NCI-H82 treated with DMSO at 0.1 percent for 48 hours (cell line): Measurements from ENCODE around the gene DUOX1.

Experiments used
- DNase-seq: peaks from one replicate; lab custom pipeline; 2025; ENCODE audit not compliant: unreplicated experiment; lab: John Stamatoyannopoulos, UW

Gene DUOX1

DNA sequence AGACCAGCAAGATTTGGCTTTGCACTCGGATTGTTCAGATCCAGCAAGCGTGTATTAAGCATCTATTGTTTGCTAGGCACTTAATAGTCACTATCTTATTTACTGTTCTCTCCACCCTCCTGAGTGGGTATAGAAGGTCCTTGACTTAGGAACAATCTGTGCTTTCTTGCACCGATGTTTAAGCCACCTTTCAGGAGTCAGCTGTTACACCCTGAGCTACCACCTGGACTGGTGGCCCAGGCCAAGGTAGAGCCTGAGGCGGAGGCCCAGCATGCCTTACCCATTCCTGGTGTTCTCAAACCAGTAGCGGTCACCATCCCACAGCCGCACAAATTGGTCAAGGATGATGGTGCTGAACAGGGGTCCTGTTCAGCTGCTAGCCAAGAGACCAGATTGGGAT is 10.0 kb downstream of the DUOX1 start:
- no peak for DNase-seq

DNA sequence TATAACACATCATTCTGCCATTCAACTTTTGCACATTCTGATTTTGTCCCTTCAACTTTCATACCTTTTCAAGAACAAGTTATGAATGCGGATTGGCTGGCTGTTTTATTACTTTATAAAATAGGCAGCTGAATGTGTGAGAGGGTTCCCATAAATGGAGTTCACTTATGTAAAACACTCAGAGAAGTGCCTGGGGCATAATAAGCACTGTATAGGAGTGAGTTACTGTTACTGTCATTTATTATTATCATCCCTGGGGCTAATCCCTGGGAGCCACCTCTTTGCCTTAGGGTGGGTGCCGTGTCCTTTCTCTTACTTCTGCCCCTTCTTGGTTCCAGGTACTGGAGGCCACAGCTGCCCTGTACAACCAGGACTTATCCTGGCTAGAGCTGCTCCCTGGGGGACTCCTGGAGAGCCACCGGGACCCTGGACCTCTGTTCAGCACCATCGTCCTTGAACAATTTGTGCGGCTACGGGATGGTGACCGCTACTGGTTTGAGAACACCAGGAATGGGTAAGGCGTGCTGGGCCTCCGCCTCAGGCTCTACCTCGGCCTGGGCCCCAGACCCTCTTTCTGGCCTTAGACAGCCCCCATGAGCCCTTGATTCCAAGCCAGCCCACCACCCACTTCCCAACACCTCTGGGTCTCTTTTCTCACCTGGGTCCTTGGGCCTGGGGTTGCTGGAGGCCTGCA is 10.9 kb downstream of the DUOX1 start:
- DNase-seq, result no peak

DNA sequence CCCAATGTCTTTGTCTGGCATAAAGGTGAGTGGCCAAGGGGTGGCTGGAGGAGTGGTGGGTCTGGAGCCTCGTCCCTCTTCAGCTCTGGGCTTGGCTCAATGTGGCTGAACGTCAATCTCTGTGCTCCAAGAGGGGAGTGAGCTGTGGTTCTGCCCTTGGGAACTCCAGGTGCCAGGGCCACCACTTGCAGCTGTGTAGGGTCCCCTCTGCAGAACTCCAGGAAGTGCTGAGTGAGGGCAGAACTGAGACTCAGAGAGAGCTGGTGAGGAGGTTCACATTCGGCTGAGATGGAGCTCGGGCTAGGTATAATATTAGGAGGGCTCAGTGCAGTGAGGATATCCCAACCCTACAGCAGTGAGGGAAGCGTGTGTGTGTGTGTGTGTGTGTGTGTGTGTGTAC is 11.6 kb downstream of the DUOX1 start:
- DNase-seq, result no peak

DNA sequence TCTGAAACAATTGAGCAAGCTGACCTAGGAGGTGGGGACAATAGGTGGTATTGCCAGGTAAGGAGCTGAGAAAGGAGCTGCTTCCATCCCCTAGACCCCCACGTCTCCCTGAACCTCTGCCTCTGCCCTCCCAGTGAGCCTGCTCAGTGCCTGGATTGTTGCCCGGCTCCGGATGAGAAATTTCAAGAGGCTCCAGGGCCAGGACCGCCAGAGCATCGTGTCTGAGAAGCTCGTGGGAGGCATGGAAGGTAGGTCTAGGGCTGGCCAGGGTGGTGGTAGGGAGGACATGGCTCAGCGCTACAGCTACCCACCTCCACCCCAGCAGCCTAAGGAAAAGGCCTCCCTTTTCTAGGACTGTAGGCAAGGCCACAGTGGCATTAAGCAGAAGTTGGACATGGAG is 13.3 kb downstream of the DUOX1 start:
- no peak for DNase-seq

DNA sequence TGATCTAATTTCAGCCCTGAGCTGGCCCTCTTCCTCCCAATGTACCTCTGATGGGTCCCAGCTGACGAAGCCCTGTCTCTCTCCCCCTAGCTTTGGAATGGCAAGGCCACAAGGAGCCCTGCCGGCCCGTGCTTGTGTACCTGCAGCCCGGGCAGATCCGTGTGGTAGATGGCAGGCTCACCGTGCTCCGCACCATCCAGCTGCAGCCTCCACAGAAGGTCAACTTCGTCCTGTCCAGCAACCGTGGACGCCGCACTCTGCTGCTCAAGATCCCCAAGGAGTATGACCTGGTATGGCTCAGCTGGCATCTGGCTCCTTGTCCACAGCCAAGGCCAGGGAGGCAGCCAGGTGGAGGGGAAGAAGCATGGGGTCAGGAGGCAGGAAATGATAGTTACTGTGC is 14.2 kb downstream of the DUOX1 start:
- no peak for DNase-seq

DNA sequence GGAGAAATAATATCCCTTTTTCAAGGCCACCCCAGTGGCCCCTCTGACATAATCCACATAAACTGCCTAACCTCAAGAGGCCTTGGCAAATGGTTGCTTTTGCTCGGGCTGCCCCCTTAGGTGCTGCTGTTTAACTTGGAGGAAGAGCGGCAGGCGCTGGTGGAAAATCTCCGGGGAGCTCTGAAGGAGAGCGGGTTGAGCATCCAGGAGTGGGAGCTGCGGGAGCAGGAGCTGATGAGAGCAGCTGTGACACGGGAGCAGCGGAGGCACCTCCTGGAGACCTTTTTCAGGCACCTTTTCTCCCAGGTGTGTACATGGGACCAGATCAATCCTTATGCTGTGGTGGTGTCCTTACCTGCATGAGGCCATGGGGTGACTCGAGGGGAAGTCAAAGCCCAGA is 15.0 kb downstream of the DUOX1 start:
- DNase-seq, result no peak

DNA sequence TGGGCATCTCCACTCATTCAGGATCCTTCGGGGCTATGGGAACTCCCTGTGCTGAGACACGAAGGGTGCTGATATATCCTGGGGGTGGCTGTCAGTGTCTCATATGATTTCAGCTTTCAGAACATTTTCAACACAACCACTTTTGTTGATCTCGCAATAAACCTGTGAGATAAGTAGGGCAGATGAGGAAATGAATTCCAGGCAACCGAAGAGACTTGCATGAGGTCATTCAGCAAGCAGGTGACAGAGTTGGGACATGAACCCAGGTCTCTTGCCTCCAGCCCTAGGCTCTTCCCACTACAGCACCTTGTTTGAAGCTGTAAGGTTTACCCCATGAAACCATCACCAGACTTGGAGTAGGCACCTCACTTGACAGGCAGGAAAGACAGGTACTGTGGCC is 16.6 kb downstream of the DUOX1 start:
- DNase-seq, result no peak

DNA sequence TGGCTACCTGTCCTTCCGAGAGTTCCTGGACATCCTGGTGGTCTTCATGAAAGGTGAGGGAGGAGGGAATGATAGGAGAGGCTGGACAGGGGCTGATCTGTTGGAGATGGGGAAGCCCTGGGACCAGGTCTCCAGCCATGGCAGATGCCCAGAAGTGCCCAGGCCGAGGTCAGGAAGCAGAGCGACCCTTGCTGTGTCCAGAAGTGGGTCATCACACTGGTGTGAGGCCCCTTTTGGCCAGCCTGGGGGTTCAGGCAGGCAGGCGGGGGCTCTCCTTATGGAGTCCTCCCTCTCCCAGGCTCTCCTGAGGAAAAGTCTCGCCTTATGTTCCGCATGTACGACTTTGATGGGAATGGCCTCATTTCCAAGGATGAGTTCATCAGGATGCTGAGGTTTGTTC is 17.8 kb downstream of the DUOX1 start:
- DNase-seq, result no peak

DNA sequence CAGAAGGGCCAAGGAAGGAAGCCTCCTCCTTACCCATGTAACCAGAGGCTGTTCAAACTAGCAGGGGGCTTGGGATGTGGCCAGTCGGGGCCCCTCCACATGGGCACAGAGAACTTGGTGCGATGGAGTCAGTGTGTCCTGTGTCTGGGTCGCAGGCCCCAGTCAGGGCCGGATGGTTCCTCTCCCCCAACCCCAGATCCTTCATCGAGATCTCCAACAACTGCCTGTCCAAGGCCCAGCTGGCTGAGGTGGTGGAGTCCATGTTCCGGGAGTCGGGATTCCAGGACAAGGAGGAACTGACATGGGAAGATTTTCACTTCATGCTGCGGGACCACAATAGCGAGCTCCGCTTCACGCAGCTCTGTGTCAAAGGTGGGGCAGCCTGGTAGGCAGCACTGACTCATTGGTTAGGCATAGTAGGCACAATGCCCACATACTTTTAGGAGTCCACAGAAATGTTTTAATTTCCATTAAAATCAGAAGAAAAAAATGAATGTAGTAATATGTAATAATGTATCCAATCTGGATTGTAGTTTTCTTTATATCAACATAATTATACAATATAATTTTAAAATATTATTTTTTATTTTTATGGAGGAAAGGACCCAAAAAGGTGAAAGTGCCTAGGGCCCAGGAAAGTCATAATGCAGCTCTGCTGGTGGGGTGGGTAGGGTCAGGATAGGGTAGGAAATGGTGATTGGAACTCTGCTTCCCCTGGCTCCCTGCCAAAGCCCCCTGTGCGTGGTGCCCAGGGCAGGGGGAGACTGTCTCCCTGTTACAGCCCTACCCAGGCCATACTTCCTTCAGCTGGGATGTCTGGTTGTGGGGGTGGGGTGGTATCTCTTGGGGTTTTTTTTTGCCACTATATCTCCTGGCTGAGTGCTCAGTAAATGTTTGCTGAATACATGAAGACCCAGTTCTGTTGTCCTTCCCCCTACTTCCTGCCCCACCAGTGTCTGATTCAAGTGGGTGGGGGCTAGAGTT is 18.6 kb downstream of the DUOX1 start:
- DNase-seq, result no peak

DNA sequence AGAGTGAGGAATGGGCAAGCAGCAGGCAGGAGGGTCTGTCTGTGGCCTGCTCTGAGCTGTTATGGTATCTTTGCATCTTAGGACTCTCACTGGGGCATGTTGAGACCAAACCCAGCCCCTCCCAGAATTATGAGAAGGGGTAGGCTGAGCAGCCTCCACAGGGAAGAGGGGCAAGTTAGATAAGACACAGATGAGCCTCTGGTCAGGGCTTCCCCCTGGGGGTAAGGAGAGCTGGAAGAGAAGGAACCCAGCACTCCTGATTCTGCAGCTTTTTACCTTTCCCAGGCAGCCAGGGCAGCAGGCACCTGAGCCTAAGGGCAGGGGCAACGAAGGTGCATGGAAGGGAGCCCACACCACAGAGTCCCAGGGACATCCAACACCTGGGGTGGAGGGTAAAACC is 19.3 kb downstream of the DUOX1 start:
- no peak for DNase-seq

DNA sequence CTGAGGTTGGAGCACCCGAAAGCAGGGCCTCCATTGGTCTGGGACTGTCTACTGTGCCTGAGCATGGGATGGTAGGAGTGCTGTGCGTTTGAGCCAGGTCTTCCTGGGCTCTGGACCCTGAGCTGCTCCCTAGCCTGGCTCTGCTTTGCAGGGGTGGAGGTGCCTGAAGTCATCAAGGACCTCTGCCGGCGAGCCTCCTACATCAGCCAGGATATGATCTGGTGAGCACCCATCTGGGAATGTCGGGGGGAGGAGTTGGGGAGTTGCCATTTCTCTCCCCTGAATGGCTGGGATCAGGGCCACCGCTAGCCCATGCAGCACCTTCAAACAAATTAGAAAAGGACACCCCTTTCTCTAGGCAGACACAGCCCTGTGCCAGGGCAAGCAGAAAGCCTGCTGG is 20.7 kb downstream of the DUOX1 start:
- DNase-seq, result no peak

DNA sequence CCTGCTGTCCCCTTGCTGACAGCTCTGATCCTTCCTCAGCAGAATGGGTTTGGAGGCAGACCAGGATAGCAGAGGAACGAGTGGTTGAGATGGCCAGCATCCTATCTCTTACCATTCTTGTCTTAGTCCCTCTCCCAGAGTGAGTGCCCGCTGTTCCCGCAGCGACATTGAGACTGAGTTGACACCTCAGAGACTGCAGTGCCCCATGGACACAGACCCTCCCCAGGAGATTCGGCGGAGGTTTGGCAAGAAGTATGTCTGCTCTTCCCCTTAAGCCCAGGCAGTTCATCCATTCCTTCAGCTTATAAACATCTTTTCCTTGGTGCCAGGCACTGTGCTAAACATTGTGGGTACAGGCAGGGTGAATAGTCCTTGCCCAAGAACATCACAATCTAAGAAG is 21.2 kb downstream of the DUOX1 start:
- no peak for DNase-seq

DNA sequence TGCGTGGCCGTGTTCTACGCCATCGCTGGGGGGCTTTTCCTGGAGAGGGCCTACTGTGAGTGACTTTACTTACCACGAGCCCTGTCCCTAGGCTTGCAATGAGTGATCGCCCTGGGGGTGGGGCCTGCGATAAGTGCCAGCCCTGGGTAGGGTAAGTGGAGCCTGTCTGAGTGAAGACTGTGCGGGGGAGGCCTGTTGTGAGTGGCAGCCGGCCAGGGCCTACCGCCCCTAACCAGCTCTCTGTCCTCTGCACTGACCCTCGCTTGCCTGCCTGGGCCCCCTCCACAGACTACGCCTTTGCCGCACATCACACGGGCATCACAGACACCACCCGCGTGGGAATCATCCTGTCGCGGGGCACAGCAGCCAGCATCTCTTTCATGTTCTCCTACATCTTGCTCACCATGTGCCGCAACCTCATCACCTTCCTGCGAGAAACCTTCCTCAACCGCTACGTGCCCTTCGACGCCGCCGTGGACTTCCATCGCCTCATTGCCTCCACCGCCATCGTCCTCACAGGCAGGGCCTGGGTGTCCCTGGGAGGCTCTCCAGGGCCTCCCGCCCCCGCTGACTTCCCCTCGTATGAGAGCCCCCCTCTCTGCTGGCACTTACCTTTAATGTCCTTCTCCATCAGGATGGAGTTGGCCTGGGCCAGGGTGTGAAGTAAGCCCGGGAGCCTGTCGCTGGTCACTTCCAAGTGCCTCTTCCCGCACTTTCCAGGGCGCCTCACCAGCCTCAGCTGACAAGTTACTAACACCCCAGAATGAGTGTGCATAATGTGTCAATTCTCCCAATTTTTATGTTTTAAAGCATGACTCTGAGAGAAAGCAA is 22.4 kb downstream of the DUOX1 start:
- no peak for DNase-seq

DNA sequence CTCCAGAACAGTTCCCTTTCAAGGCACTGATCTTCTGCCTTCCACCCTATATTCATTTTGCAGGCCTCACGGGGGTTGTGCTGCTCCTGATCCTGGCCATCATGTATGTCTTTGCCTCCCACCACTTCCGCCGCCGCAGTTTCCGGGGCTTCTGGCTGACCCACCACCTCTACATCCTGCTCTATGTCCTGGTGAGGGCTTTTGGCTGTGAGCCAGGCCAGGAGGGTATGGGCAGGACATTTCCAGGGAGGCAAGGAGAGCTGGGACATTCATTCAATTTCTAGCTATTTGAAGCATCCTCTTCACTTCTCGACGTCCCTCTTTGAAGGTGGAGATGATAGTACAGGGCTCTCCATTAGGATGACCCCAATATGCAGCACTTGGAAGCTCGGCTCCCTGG is 25.9 kb downstream of the DUOX1 start:
- no peak for DNase-seq

DNA sequence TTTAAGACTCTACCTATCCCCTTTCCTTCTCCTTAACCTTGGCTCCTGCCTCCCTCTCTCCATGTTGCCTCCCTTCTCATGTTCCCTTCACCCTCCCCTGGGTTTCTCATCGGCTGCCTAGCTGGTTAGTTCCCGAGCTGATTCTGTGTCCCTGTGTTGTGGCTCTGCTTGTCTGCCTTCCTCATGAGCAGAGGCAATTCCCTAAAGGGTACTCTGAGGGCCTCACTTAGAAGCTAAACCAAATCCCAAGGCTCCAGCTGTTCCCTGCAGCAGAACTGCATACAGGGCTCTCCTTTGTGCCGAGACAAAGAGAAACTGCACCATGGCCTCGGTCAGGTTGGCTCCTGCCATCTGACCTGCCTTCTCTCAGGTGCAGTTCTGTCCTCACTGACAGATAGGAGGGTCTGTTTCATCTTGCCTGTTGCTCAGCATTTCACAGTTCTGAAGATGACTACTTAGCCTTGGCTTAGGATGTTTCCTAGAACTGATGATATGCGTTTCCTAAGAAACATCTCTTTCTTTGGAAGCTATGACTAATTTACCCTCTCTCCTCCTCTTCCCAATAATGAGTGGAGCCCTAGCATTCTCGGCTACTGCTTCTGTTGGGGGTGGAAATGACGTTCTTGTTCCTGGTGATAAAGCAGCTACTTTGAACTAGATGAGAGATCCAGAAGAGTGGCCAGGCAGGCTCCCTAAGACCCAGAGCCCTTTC is 27.1 kb downstream of the DUOX1 start:
- DNase-seq, result peak; percentile 16

DNA sequence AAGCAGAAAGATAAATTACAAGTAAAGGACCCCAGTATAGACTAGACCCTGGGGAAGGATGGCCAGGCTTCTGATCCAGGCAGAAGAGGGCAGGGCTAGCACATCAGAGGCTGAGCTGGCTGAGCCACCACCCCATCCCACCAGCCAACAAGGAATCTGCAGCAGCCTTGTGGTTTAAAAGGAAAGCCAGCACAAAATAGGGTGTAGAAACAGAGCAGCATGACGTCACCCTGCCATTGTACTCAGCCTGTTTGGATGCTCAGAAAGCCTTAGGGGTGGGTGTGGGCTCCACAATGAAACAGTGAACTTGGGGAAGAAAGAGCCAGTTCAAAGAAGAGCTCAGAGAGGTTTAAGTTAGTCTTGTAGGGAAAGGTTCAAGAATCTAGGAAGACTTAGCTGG is 28.2 kb downstream of the DUOX1 start:
- DNase-seq, result no peak

DNA sequence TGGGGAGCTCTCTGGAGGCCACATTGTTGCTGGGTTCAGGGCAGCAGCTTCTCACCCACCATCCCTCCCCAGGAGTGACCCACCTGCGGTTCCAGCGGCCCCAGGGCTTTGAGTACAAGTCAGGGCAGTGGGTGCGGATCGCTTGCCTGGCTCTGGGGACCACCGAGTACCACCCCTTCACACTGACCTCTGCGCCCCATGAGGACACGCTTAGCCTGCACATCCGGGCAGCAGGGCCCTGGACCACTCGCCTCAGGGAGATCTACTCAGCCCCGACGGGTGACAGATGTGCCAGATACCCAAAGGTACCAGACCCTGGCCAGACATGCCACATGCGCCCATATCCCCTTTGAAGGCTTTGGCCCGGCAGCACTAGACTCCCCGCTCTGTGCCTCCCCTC is 31.9 kb downstream of the DUOX1 start:
- DNase-seq, result no peak

DNA sequence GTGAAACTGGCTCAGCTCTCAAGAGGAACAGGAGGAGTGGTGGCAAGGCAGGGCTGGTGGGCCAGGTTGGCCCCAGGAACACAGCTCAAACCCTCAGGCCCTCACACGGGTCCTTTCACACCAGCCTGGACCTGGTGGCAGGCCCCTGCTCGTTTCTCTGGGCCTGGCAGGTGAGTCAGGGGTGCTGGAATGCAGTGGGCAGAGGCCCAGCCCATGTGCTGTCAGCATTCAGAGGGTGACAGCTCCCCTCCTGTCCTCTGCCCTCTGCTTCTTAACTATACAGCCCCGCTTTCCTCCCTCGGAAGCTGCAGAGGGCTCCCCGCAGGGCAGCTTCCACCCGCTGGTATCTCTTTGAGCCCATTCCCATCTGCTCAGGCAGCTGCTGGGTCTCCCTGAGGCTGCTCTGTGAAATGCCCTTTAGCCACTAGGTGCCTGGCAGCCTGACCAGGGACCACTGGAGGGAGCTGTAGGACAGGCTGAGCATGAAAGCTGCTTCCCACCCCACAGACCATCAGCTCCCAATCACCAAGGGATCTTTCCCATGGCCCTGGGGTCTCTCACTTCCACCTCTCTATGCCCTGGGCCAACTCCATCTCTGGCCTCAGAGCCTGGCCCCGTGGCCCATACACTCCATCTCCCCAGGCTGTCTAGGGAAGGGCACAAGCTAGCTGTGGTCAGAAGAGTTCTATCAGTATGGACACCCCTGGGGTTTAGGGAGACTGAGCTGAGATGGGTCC is 33.1 kb downstream of the DUOX1 start:
- peak; percentile 66 for DNase-seq

DNA sequence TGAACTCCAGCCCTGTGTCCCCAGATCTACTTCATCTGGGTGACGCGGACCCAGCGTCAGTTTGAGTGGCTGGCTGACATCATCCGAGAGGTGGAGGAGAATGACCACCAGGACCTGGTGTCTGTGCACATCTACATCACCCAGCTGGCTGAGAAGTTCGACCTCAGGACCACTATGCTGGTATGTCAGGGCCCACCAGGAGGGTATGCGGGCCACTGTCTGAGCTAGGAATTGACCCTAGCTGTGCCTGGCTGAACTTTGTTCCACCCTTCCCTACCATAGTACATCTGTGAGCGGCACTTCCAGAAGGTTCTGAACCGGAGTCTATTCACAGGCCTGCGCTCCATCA is 33.7 kb downstream of the DUOX1 start:
- no peak for DNase-seq

DNA sequence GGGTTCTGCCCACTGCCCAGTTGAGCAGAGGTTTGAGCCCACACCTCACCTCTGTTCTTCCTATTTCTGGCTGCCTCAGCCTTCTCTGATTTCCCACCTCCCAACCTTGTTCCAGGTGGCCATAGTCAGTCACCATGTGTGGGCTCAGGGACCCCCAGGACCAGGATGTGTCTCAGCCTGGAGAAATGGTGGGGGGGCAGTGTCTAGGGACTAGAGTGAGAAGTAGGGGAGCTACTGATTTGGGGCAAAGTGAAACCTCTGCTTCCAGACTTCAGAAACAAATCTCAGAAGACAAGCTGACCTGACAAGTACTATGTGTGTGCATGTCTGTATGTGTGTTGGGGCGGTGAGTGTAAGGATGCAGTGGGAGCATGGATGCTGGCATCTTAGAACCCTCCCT is 35.1 kb downstream of the DUOX1 start:
- DNase-seq, result no peak
